Heart left ventricle (tissue), 16 donors: Measurements from ENCODE around the gene ACSF2. TPM values are rescaled to one million over a fixed set of nuclear protein-coding genes. Genes with fewer than 3 reads are reported as not detected.

Experiments used
- ATAC-seq, 4 donors: fragments of 200-7000 bp; cut with Tn5 transposase; one replicate each; pipeline ENCODE4 v1.9.1; 2020 to 2022; ENCODE audit warnings: moderate library complexity in 4 of 4, mild to moderate bottlenecking in 3 of 4, moderate number of reproducible peaks in 1 of 4
- DNase-seq, 5 donors: peaks; one replicate each; pipeline ENCODE4 v3.0.0-alpha.2; 2020
- H3K27ac ChIP-seq, 12 donors: fragments of 200-600 bp; sonication (generic) in 4 of 12; one replicate each; pipeline versions ENCODE4 v1.5.0 to v1.8.0; 2016 to 2022; ENCODE audit warnings: mild to moderate bottlenecking in 2 of 12
- H3K27me3 ChIP-seq, 9 donors: fragments of 200-600 bp; sonication (generic) in 2 of 9; one replicate each; pipeline versions ENCODE4 v1.5.1 to v1.8.0; 2016 to 2022; ENCODE audit warnings: mild to moderate bottlenecking in 3 of 9
- H3K36me3 ChIP-seq, 9 donors: fragments of 200-600 bp; sonication (generic) in 2 of 9; one replicate each; pipeline versions ENCODE4 v1.5.0 to v1.8.0; 2018 to 2022; ENCODE audit warnings: mild to moderate bottlenecking in 2 of 9
- H3K4me1 ChIP-seq, 12 donors: fragments of 200-600 bp; sonication (generic) in 4 of 12; one replicate each; pipeline versions ENCODE4 v1.5.0 to v1.8.0; 2016 to 2022; ENCODE audit warnings: mild to moderate bottlenecking in 3 of 12
- H3K4me3 ChIP-seq, 12 donors: fragments of 200-600 bp; sonication (generic) in 4 of 12; one replicate each; pipeline versions ENCODE4 v1.5.0 to v1.8.0; 2017 to 2022; ENCODE audit warnings: mild to moderate bottlenecking in 9 of 12, moderate library complexity in 4 of 12
- H3K9me3 ChIP-seq, 12 donors: fragments of 200-600 bp; sonication (generic) in 4 of 12; one replicate each; pipeline versions ENCODE4 v1.5.0 to v1.8.0; 2016 to 2022; ENCODE audit warnings: mild to moderate bottlenecking in 1 of 12
- POLR2A ChIP-seq, 2 donors: fragments of 450-650 bp; IDR thresholded peaks; one replicate each; pipeline ENCODE4 v1.6.1; 2017; ENCODE audit warnings: antibody characterized with exemption in 2 of 2, mild to moderate bottlenecking in 2 of 2, moderate library complexity in 2 of 2
- WGBS, 4 donors: extraction: QIAGEN DNeasy Blood & Tissue Kit in 2 of 4; methylation state at CpG; one replicate each; pipeline versions ENCODE4 v1.1.5 to v1.1.7; 2013 to 2018; 5-methylcytosine and 5-hydroxymethylcytosine counted together
- intact Hi-C, 10 donors: fragments of 100-400 bp; cut with DNase I; formaldehyde crosslinking; loops; one replicate each; pipeline versions ENCODE4 v1.11.1 to v1.14.2; 2022
- polyA plus RNA-seq, 2 donors: library from polyadenylated mRNA; stranded (reverse); fragments of 200-250 nt; gene quantifications; one replicate each; pipeline ENCODE4 v1.2.3, GENCODE V29; 2013
- total RNA-seq, 9 donors: library from RNA; depleted of rRNA in 2 of 9; stranded (reverse); fragments of >200 nt in 2 of 9; fragmentation: NEBNext Ultra II Directional in 3 of 9; extraction: Animal tissue kit (Norgen Biotek cat#: 25700) in 3 of 9; gene quantifications; one replicate each; pipeline versions ENCODE4 v1.1.0 to v1.2.4, GENCODE V29; 2016 to 2023
- TF ChIP-seq, protein P1 (sequence below), 12 donors: fragments of 200-600 bp; sonication (generic) in 4 of 12; IDR thresholded peaks; one replicate each; pipeline versions ENCODE4 v1.5.0 to v1.8.0; 2018 to 2022; ENCODE audit warnings: antibody characterized with exemption in 12 of 12, mild to moderate bottlenecking in 5 of 12
- donor health status: ischemic (EF 13 %, LVEDD 7.1; RV severe dilation, severe dysfunction).
- donor health status: healthy with polysubstance abuse.
- donor health status: DM: no; HTN: yes; CAD: no.
- donor health status: DM: no; HTN: no; CAD: no.
- donor health status: ischemic (EF 25% LVEDD 6.9; RV normal size, moderate dysfunction).
- donor health status: ischemic (EF 25% LVEDD 5.7; RV mildly dilated, moderate dysfunction).
- donor health status: healthy.
- donor health status: DM: yes; HTN: yes; CAD: no.
- donor health status: ischemic (EF 35%, LVEDD 5.7; RV mildly dilated, moderate dysfunction).
- donor health status: nonischemic (EF 11% LVEDD 7.7; RV severe dilation, severe dysfunction).
- donor health status: DM: yes; HTN: yes; CAD: no.
- donor health status: PGD.
- donor health status: ischemic (EF 29% LVEDD 5.4; RV normal size, mild dysfunction).
- donor health status: nonischemic (EF 23%, LVEDD 6.1; RV moderate dilation, normal function).

Gene ACSF2
- total and polyA plus RNA-seq, 11 donors, result 6.5 to 31.6 (median 17.4) TPM

DNA sequence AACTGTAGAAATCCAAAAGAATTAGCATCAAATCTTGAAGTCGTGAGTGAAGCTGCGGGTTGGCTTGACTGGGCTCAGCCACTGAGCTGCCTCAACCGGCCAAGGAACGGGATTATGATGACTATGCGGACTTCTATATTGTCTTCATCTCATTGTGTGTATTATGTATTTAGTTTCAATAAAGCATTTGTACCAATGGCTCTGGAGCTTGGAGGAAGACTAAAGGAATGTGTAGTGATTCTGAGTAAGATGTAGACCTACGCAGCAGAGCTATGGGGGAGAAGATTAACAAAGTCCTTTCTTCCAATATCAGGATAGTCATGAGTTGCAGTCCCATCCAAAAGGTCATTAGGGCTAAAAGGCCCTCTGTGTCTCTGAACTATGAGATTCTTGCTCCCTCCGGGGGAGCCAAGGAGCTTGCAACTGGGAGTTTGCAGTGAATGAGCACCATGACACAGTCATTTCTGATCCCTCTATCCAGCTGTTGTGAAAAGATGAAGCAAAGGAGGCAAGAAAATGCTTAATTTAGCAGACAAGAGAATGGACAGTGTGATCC lies 44.7 kb upstream of the ACSF2 start:
- Histone ChIP-seq H3K9me3 (no peaks in the 10 kb centered on the region), H3K27me3 (no peaks in the 10 kb centered on the region), H3K4me3 (no peak overlapping the region), H3K36me3 (peaks cover 3 to 67% (median 56%) of the 10 kb centered on the region in 9 donors), H3K27ac (no peak overlapping the region), H3K4me1 (peaks cover 0 to 6% (median 0%) of the 10 kb centered on the region in 12 donors)
- no peak for TF ChIP-seq POLR2A (IDR thresholded peaks at IDR 0.05)
- DNase-seq (no peak), ATAC-seq (no peak)
- WGBS, 4 donors, result 89 to 92% (median 89%) methylated on average over 7 of the region's 7 CpGs
- intact Hi-C loops, result no loop called here

DNA sequence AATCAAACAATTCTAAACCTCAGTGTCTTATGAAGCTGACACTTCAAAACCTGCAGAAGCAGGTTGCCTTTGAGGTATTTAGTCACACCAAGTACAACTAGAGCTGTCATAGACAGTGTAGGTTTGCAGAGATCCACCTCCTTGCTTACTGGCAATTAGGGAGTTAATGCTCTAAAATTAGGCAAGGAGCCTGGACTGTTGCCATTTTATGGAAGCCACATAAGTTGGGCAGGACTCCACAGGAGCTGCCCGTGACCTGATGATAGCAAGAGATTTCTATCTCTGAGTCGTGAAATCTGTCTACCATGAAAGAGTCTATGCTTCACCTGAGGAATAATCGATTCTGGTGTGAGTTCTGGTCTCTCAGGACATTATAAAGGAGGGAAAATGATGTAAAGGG lies 44.1 kb upstream of the ACSF2 start:
- H3K9me3 ChIP-seq, result no peaks in the 10 kb centered on the region
- no peak for DNase-seq
- peaks cover 0 to 6% (median 0%) of the 10 kb centered on the region in 12 donors for H3K4me1 ChIP-seq
- H3K36me3 ChIP-seq, result peaks cover 3 to 72% (median 62%) of the 10 kb centered on the region in 9 donors
- intact Hi-C loops, result no loop called here
- WGBS, 4 donors, result 30 to 48% (median 39%) methylated on average over 3 of the region's 3 CpGs
- H3K27ac ChIP-seq, result no peak overlapping the region
- peak in 1 of 4 donors; percentile 13 for ATAC-seq
- no peak overlapping the region for H3K4me3 ChIP-seq
- TF ChIP-seq, protein P1, sequence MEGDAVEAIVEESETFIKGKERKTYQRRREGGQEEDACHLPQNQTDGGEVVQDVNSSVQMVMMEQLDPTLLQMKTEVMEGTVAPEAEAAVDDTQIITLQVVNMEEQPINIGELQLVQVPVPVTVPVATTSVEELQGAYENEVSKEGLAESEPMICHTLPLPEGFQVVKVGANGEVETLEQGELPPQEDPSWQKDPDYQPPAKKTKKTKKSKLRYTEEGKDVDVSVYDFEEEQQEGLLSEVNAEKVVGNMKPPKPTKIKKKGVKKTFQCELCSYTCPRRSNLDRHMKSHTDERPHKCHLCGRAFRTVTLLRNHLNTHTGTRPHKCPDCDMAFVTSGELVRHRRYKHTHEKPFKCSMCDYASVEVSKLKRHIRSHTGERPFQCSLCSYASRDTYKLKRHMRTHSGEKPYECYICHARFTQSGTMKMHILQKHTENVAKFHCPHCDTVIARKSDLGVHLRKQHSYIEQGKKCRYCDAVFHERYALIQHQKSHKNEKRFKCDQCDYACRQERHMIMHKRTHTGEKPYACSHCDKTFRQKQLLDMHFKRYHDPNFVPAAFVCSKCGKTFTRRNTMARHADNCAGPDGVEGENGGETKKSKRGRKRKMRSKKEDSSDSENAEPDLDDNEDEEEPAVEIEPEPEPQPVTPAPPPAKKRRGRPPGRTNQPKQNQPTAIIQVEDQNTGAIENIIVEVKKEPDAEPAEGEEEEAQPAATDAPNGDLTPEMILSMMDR (IDR thresholded peaks at IDR 0.05), result no peak
- no peak for TF ChIP-seq POLR2A (IDR thresholded peaks at IDR 0.05)
- no peaks in the 10 kb centered on the region for H3K27me3 ChIP-seq

DNA sequence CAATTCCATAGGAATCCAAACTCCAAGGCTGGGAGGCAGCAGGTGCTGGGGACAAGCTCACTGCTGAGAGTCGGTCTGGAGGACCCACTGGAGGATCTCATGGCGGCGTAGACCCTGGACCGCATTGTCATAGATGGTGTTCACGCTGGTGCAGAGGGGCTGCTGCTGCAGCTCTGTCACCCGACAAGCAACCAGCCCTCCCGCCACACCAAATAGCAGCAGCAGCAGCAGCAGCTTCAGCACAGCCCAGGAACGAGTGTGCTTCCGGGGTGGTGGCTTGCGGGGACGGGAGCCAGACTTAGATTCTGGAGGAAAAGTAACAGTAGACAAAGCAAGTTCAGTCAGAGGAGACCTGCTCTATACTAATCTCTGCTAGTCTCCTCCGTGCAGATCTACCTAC lies 43.1 kb upstream of the ACSF2 start:
- Histone ChIP-seq H3K36me3 (peaks cover 3 to 83% (median 72%) of the 10 kb centered on the region in 9 donors), H3K27ac (no peak overlapping the region), H3K4me1 (peaks cover 0 to 6% (median 0%) of the 10 kb centered on the region in 12 donors), H3K9me3 (no peaks in the 10 kb centered on the region), H3K4me3 (no peak overlapping the region), H3K27me3 (no peaks in the 10 kb centered on the region)
- intact Hi-C loops, result no loop called here
- WGBS, 4 donors, result 91 to 99% (median 94%) methylated on average over 10 to 12 of the region's 12 CpGs
- no peak for TF ChIP-seq POLR2A (IDR thresholded peaks at IDR 0.05)
- TF ChIP-seq, protein P1 (IDR thresholded peaks at IDR 0.05), result no peak
- ATAC-seq (no peak), DNase-seq (no peak)

DNA sequence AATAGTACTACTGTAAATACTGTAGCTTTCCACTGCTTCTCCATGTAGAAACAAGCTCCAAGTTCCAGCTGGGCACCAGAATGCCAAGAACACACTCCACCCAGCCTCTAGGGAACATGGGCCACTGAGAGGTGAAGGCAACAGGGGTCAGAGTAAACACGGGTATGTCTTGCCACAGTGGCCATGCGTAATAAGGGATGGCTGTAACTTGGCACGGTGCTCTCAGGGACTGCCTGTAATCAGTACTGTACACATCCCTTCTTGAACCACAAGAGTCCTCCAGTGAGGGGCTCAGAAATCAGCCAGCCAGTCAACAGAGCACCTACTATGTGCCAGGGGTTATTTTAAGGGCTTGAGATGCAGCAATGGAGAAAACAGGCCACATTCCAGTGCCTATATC lies 39.5 kb upstream of the ACSF2 start:
- H3K27me3 ChIP-seq, result no peaks in the 10 kb centered on the region
- H3K4me3 ChIP-seq, result no peak overlapping the region
- TF ChIP-seq, protein P1 (IDR thresholded peaks at IDR 0.05), result no peak
- TF ChIP-seq POLR2A (IDR thresholded peaks at IDR 0.05), result no peak
- H3K4me1 ChIP-seq, result peaks cover 0 to 5% (median 0%) of the 10 kb centered on the region in 12 donors
- WGBS, 4 donors, result 64 to 77% (median 75%) methylated on average over 3 of the region's 3 CpGs
- intact Hi-C loops, result no loop called here
- no peak overlapping the region for H3K27ac ChIP-seq
- DNase-seq (no peak), ATAC-seq (no peak)
- no peaks in the 10 kb centered on the region for H3K9me3 ChIP-seq
- H3K36me3 ChIP-seq, result peaks cover 3 to 100% (median 99%) of the 10 kb centered on the region in 9 donors

DNA sequence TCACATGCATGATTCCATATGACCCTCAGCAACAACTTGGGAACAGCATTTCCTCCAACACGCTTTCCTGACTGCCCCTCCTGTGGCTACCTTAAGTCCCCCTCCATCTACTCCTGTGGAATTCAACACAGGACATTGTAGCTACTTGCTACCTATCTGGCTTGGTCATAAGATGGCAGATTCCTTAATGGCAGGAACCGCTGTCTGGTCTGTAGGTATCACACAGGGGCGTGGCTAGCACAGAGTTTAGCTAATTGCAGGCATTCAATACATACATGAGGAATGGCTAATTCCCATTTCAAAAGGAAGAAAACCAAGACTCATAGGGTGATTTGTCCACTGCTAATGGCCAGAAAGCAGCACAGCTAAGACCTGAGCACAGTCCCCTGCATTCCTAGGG lies 37.3 kb upstream of the ACSF2 start:
- DNase-seq, result no peak
- Histone ChIP-seq H3K4me3 (no peak overlapping the region), H3K36me3 (peaks cover 3 to 100% (median 99%) of the 10 kb centered on the region in 9 donors), H3K4me1 (no peaks in the 10 kb centered on the region), H3K27ac (no peak overlapping the region), H3K27me3 (no peaks in the 10 kb centered on the region), H3K9me3 (no peaks in the 10 kb centered on the region)
- no peak for TF ChIP-seq POLR2A (IDR thresholded peaks at IDR 0.05)
- TF ChIP-seq, protein P1 (IDR thresholded peaks at IDR 0.05), result no peak
- no peak for ATAC-seq
- 94 to 98% (median 97%) methylated on average over 3 of the region's 3 CpGs for WGBS, 4 donors
- intact Hi-C loops, result no loop called here
